ENCODE results near the gene SLC25A3. TPM values are rescaled to one million over a fixed set of nuclear protein-coding genes. Genes with fewer than 3 reads are reported as not detected.
"Not testable (repeated sequence)": the region's sequence is repeated elsewhere in the genome, so short reads cannot be mapped to it uniquely, and the experiment has no call there.

The SLC25A3 gene
- total RNA-seq, 8 experiments from 2014 or later: 349 to 661 (median 472) TPM

DNA sequence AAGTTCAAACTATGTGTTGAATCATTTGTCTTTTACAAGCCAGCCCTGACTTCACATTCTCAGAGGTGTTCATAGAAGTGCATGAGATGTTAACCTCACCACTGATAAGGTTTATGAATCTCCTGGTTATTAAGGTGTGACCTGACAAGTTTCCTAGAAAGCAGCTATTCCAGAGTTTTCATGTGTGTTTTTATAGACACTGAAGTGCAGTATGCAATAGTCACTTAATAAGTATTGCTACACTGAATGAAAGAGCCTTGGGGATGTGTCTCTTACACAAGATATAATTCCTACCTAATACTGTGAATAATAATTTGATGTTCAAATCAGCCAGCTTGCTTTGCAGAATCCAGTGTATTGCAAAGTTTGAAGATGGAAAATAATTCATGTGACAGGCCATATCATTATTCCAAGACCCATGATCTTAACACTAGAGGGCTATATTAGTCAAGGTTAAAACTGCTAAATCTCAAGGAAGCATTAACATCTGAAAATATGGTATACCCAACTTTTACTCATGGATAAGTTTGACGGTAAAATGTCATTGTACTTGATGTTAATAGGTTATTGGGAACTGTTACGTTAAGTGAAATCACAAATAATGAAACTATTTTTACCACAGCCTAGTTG, 13.0 kb downstream of the SLC25A3 start:
- H3K4me1 ChIP-seq (replicated peaks in 1 of 2): no peaks in the 10 kb centered on the region
- H3K4me3 ChIP-seq: no peak overlapping the region
- no peak overlapping the region for H3K27ac ChIP-seq
- ATAC-seq (replicated peaks in 6 of 8): peak in 1 of 8 experiments; percentile 11
- in situ Hi-C loops (cut with MboI; ENCODE audit: low pct_unique_long_range_greater_than_20kb in 2 of 9, low sequenced_read_pairs in 9 of 9, unreplicated experiment in 9 of 9): no loop called here
- 57 to 100% (median 92%) methylated on average over 1 to 2 of the region's 2 CpGs; no CpG with 5 or more reads in 1 of the 10 experiments for WGBS, 10 experiments

DNA sequence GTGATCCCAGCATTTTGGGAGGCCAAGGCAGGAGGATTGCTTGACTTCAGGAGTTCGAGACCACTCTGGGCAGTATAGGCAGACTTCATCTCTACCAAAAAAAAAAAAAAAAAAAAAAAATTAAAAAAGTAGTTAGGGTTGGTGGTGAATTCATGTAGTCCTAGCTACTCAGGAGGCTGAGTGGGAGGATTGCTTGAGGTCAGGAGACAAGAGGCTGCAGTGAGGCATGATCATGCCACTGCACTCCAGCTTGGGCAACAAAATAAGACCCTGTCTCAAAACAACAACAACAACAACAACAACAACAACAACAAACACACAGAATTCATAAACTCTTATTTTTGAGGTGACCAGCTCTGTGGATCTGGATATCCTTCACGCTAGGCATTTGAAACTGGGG, 17.1 kb downstream of the SLC25A3 start:
- Histone ChIP-seq H3K4me3 (no peak overlapping the region), H3K27ac (no peak overlapping the region), H3K4me1 (replicated peaks in 1 of 2) (no peaks in the 10 kb centered on the region)
- WGBS, 10 experiments: 85 to 100% (median 100%) methylated on average over 1 to 2 of the region's 2 CpGs; no CpG with 5 or more reads in 3 of the 10 experiments
- in situ Hi-C loops (cut with MboI; ENCODE audit: low pct_unique_long_range_greater_than_20kb in 2 of 9, low sequenced_read_pairs in 9 of 9, unreplicated experiment in 9 of 9): no loop called here
- ATAC-seq (replicated peaks in 6 of 8): no peak

GRCh38 chr12:98612696-98613334, 19.3 kb downstream of the SLC25A3 start:
- Histone ChIP-seq H3K4me3 (no peak overlapping the region), H3K27ac (no peak overlapping the region), H3K4me1 (replicated peaks in 1 of 2) (no peaks in the 10 kb centered on the region)
- 40 to 100% (median 84%) methylated on average over 1 to 3 of the region's 5 CpGs; no CpG with 5 or more reads in 2 of the 10 experiments for WGBS, 10 experiments
- no peak for ATAC-seq (replicated peaks in 6 of 8)
- in situ Hi-C loops (cut with MboI; ENCODE audit: low pct_unique_long_range_greater_than_20kb in 2 of 9, low sequenced_read_pairs in 9 of 9, unreplicated experiment in 9 of 9): no loop called here

DNA sequence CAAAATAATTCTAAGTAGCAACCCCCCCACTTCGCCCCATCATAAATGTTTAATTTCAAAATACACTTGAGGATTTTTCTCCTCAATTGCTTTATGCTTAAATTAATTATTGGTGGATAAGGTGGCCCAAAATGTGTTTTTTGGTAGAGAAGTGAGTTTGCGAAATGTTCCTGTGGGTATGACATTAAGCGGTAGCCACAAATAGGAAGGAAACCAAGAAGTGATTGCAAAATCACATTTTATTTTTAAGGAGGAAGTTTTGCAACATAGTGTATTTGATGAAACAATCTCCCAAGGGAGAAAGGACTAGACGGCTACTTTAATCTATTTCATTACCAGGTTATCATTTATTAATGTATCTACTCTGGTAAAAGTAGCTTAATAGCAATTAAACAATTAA, 25.5 kb downstream of the SLC25A3 start:
- in situ Hi-C loops (cut with MboI; ENCODE audit: low pct_unique_long_range_greater_than_20kb in 2 of 9, low sequenced_read_pairs in 9 of 9, unreplicated experiment in 9 of 9): no loop called here
- 42 to 100% (median 92%) methylated on average over 1 to 4 of the region's 4 CpGs for WGBS, 10 experiments
- Histone ChIP-seq H3K27ac (no peak overlapping the region), H3K4me3 (no peak overlapping the region), H3K4me1 (replicated peaks in 1 of 2) (no peaks in the 10 kb centered on the region)
- ATAC-seq (replicated peaks in 6 of 8): no peak

DNA sequence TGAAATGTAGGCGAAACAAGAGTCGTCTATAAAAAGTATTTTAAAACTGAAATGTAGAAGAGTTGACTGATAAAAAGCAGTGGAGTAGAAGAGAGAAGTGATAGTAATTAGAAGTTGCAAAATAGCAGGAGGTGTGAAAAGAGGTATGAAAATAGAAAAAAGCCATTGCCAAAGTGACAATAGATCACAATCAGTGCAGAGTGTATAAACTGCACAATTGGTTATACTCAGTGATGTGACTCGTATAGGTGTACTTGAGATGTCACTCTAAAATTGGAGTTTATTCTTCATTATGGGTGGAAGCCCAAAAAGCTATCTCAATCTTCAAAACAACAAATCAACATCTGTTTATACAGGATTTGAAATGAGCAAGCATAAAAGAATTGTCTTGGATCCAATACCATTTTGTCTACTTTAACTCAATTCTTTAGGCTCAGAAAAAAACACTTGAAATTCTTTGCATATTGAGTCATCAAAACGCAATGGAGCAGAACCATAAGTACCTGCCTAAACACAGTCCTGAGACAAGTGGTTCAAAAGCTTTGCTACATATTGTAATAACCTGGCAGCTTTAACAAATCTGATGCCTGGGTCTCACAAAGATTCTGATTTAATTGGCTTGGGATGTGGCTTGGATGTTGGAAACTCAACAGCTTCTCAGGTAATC, 42.3 kb downstream of the SLC25A3 start:
- 69 to 100% (median 95%) methylated on average over 3 to 4 of the region's 4 CpGs for WGBS, 10 experiments
- ATAC-seq (replicated peaks in 6 of 8): peak in 2 of 8 experiments; percentile 50 to 65
- Histone ChIP-seq H3K4me1 (replicated peaks in 1 of 2) (no peaks in the 10 kb centered on the region), H3K4me3 (no peak overlapping the region), H3K27ac (no peak overlapping the region)
- in situ Hi-C loops (cut with MboI; ENCODE audit: low pct_unique_long_range_greater_than_20kb in 2 of 9, low sequenced_read_pairs in 9 of 9, unreplicated experiment in 9 of 9): no loop called here

- in situ Hi-C loops (cut with MboI; ENCODE audit: low pct_unique_long_range_greater_than_20kb in 2 of 9, low sequenced_read_pairs in 9 of 9, unreplicated experiment in 9 of 9): no loop called here
- no peak for ATAC-seq (replicated peaks in 6 of 8)
Observed at GRCh38 chr12:98637068-98637467, 43.6 kb downstream of the SLC25A3 start.

DNA sequence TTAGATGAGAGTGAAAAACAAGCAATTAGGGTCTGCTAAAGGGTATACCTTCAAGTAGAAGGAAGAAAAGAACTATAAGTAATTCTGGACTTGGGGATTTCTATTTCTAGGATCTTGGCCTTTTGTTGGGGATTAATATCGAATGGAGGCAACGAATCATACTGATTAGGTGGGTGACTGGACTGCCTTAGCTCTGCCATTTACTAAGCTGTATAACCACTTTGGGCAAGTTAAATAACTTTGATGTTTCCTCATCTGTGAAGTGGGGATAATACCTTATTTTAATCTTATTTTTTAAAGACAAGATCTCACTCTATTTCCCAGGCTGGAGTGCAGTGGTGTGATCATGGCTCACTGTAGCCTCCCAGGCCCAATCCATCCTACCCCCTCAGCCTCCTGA, 44.5 kb downstream of the SLC25A3 start:
- Histone ChIP-seq H3K4me1 (replicated peaks in 1 of 2) (no peaks in the 10 kb centered on the region), H3K4me3 (no peak overlapping the region), H3K27ac (no peak overlapping the region)
- WGBS, 10 experiments: 93 to 100% (median 100%) methylated on average over 2 of the region's 2 CpGs; no CpG with 5 or more reads in 5 of the 10 experiments
- ATAC-seq (replicated peaks in 6 of 8): no peak
- in situ Hi-C loops (cut with MboI; ENCODE audit: low pct_unique_long_range_greater_than_20kb in 2 of 9, low sequenced_read_pairs in 9 of 9, unreplicated experiment in 9 of 9): no loop called here

More at GRCh38 chr12:98637068-98637467, 43.6 kb downstream of the SLC25A3 start:
- Histone ChIP-seq H3K4me1 (replicated peaks in 1 of 2) (no peaks in the 10 kb centered on the region), H3K4me3 (no peak overlapping the region), H3K27ac (no peak overlapping the region)
- 77 to 100% (median 92%) methylated on average over 2 of the region's 2 CpGs; no CpG with 5 or more reads in 2 of the 10 experiments for WGBS, 10 experiments

- no peak overlapping the region for H3K4me3 ChIP-seq
- in situ Hi-C loops (cut with MboI; ENCODE audit: low pct_unique_long_range_greater_than_20kb in 2 of 9, low sequenced_read_pairs in 9 of 9, unreplicated experiment in 9 of 9): no loop called here
- 71 to 100% (median 97%) methylated on average over 1 to 2 of the region's 3 CpGs; no CpG with 5 or more reads in 2 of the 10 experiments for WGBS, 10 experiments
- H3K4me1 ChIP-seq (replicated peaks in 1 of 2): no peaks in the 10 kb centered on the region
- no peak for ATAC-seq (replicated peaks in 6 of 8)
- H3K27ac ChIP-seq: no peak overlapping the region
Observed at GRCh38 chr12:98639491-98639890, 46.0 kb downstream of the SLC25A3 start.

DNA sequence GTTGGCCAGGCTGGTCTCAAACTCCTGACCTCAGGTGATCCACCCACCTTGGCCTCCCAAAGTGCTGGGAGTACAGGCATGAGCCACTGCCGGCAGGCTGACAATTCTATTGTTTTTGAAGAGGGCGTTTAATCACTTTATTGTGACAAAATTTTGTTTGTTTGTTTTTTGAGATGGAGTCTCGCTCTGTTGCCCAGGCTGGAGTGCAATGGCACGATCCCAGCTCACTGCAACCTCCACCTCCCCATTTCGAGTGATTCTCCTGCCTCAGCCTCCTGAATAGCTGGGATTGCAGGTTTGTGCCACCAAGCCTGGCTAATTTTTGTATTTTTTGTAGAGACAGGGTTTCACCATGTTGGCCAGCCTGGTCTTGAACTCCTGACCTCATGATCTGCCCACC, 49.3 kb downstream of the SLC25A3 start:
- H3K27ac ChIP-seq; ATAC-seq (replicated peaks in 6 of 8); H3K4me3 ChIP-seq; in situ Hi-C loops (cut with MboI; ENCODE audit: low pct_unique_long_range_greater_than_20kb in 2 of 9, low sequenced_read_pairs in 9 of 9, unreplicated experiment in 9 of 9); H3K4me1 ChIP-seq (replicated peaks in 1 of 2): not testable (repeated sequence)
- WGBS, 10 experiments: 0 to 100% (median 89%) methylated on average over 1 to 5 of the region's 5 CpGs; no CpG with 5 or more reads in 2 of the 10 experiments

- Histone ChIP-seq H3K4me1 (replicated peaks in 1 of 2) (peaks cover 3 to 5% of the 10 kb centered on the region in 2 donors), H3K27ac (peak overlapping the region; percentile 73 to 86), H3K4me3 (peak overlapping the region; percentile 69 to 90 (median 75))
- WGBS, 10 experiments: 0 to 20% methylated on average over 2 to 3 of the region's 20 CpGs; no CpG with 5 or more reads in 8 of the 10 experiments
- ATAC-seq (replicated peaks in 6 of 8): peak; percentile 13 to 48 (median 29)
- in situ Hi-C loops (cut with MboI; ENCODE audit: low pct_unique_long_range_greater_than_20kb in 2 of 9, low sequenced_read_pairs in 9 of 9, unreplicated experiment in 9 of 9): no loop called here
Observed at GRCh38 chr12:98644433-98644711, 50.9 kb downstream of the SLC25A3 start.

DNA sequence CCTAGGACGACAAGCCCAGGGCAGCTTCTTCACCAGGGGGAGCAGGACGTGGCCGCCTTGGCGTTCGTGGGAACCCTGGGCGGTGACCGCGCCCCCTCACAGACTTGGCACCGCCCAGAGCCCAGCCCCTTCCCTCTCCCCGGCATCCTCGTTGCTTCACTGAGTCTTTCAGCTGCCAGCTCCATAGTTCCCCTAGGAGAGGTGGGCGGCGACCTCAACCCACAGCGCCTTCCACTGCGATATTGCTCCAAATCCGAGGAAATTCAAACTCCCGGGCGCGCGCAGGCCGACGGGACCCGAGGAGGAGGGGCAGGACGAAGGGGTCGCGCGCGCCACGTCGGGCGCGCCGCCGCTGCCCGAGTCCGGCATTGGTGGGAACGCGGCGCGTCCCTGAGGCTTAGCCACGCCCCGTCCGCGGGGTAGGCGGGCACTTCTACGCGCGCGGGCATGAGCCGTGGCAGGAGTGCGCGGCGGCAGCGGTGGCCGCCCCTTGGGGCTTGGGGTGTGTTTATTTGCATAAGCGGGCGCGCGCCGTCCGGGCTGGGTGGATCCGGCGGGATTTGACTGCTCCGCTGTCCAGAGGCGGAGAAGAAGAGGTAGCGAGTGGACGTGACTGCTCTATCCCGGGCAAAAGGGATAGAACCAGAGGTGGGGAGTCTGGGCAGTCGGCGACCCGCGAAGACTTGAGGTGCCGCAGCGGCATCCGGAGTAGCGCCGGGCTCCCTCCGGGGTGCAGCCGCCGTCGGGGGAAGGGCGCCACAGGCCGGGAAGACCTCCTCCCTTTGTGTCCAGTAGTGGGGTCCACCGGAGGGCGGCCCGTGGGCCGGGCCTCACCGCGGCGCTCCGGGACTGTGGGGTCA, 51.5 kb downstream of the SLC25A3 start, which contains the start of the genes APAF1 and IKBIP:
Gene APAF1, plus strand, starts transcription at position 579 of the 860 bp plus-strand sequence. CDS start 3,070 bp downstream, outside the sequence.
Gene IKBIP, minus strand, starts transcription at position 77 of the 860 bp plus-strand sequence. CDS start 87 bp downstream, outside the sequence.
- ATAC-seq (replicated peaks in 6 of 8): peak; percentile 79 to 92 (median 90)
- Histone ChIP-seq H3K4me1 (replicated peaks in 1 of 2) (peaks cover 3 to 5% of the 10 kb centered on the region in 2 donors), H3K27ac (peak within 1 kb of the TSS; percentile 73 to 86), H3K4me3 (peak within 1 kb of the TSS; percentile 69 to 90 (median 75))
- in situ Hi-C loops (cut with MboI; ENCODE audit: low pct_unique_long_range_greater_than_20kb in 2 of 9, low sequenced_read_pairs in 9 of 9, unreplicated experiment in 9 of 9): no loop called here
- 0 to 8% (median 0%) methylated on average over 5 to 18 of the region's 91 CpGs; no CpG with 5 or more reads in 6 of the 10 experiments for WGBS, 10 experiments

- peak overlapping the region; percentile 69 to 90 (median 75) for H3K4me3 ChIP-seq
- ATAC-seq (replicated peaks in 6 of 8): peak in 3 of 8 experiments; percentile 0 to 2 (median 1)
- peaks cover 3 to 5% of the 10 kb centered on the region in 2 donors for H3K4me1 ChIP-seq (replicated peaks in 1 of 2)
- 0 to 11% (median 4%) methylated on average over 1 to 8 of the region's 24 CpGs; no CpG with 5 or more reads in 2 of the 10 experiments for WGBS, 10 experiments
- in situ Hi-C loops (cut with MboI; ENCODE audit: low pct_unique_long_range_greater_than_20kb in 2 of 9, low sequenced_read_pairs in 9 of 9, unreplicated experiment in 9 of 9): no loop called here
- peak overlapping the region; percentile 61 to 86 for H3K27ac ChIP-seq
Observed at GRCh38 chr12:98645572-98646067, 52.1 kb downstream of the SLC25A3 start.
